Duodenal mucosa (tissue), 2 donors: ENCODE data around the gene UBE4B.
"Not testable (repeated sequence)": the region's sequence is repeated elsewhere in the genome, so short reads cannot be mapped to it uniquely, and the experiment has no call there.

Source experiments
- H3K27ac ChIP-seq: one replicate; pipeline ENCODE4 v1.7.0; 2013; ENCODE audit warnings: low read depth, low read length
- H3K27me3 ChIP-seq, 2 donors: one replicate each; pipeline ENCODE4 v1.7.0; 2013; ENCODE audit warnings: low read length in 2 of 2, control low read depth in 1 of 2; ENCODE audit not compliant: insufficient read depth in 2 of 2, control insufficient read depth in 1 of 2
- H3K36me3 ChIP-seq, 2 donors: one replicate each; pipeline ENCODE4 v1.7.0; 2013; ENCODE audit warnings: low read length in 2 of 2, control low read depth in 1 of 2; ENCODE audit not compliant: insufficient read depth in 2 of 2, control insufficient read depth in 1 of 2
- H3K4me1 ChIP-seq, 2 donors: one replicate each; pipeline ENCODE4 v1.7.0; 2013; ENCODE audit warnings: low read length in 2 of 2, control low read depth in 1 of 2; ENCODE audit not compliant: insufficient read depth in 2 of 2, control insufficient read depth in 1 of 2
- H3K4me3 ChIP-seq, 2 donors: one replicate each; pipeline ENCODE4 v1.7.0; 2013; ENCODE audit warnings: low read length in 2 of 2, low read depth in 1 of 2
- H3K9ac ChIP-seq, 2 donors: one replicate each; pipeline ENCODE4 v1.7.0; 2013; ENCODE audit warnings: low read length in 2 of 2, low read depth in 1 of 2
- H3K9me3 ChIP-seq, 2 donors: one replicate each; pipeline ENCODE4 v1.7.0; 2013; ENCODE audit warnings: low read length in 2 of 2, control low read depth in 1 of 2; ENCODE audit not compliant: control insufficient read depth in 1 of 2

Gene UBE4B

DNA sequence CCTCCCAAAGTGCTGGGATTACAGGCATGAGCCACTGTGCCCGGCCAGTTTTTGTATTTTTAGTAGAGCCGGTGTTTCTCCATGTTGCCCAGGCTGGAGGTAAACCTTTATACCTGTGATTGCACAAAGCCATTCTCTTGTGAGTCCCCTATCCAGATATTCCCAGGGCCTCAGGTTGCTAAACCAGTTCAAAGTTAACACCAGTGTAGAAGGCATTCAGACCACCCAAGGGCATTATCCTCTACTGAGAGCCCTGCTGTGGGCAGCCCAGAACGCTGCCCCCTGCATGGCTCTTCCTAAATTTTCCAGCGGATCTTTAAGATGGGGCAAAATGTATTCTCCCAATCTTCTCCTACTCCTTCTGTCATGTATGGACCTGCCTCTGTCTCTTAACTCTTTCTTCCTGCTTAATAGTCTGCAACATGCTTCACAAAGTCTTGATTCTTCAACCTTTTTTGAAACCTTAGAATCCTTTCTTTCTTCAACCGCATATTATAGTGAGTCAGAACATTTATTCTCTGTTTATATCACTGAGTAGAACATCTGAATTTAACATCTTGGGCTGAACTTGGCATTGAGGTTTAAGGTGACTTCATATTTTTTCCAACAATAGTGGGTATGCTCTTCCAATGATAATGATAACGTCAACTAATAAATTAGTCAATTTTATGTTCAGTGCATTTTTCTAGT is 36.0 kb downstream of the UBE4B start:
- no peak overlapping the region for H3K4me3 ChIP-seq
- no peaks in the 10 kb centered on the region for H3K27me3 ChIP-seq
- peaks cover 4 to 9% of the 10 kb centered on the region in 2 donors for H3K4me1 ChIP-seq
- H3K36me3 ChIP-seq = peaks cover 0 to 5% of the 10 kb centered on the region in 2 donors
- H3K9me3 ChIP-seq = no peaks in the 10 kb centered on the region
- no peak overlapping the region for H3K27ac ChIP-seq
- no peak overlapping the region for H3K9ac ChIP-seq

- no peak overlapping the region for H3K4me3 ChIP-seq
- no peaks in the 10 kb centered on the region for H3K27me3 ChIP-seq
- peaks cover 0 to 8% of the 10 kb centered on the region in 2 donors for H3K36me3 ChIP-seq
- H3K9me3 ChIP-seq = no peaks in the 10 kb centered on the region
- H3K27ac ChIP-seq = no peak overlapping the region
- H3K4me1 ChIP-seq = peaks cover 6 to 15% of the 10 kb centered on the region in 2 donors
- no peak overlapping the region for H3K9ac ChIP-seq
These were observed 37.4 kb downstream of the UBE4B start for GRCh38 chr1:10070206-10070605.

DNA sequence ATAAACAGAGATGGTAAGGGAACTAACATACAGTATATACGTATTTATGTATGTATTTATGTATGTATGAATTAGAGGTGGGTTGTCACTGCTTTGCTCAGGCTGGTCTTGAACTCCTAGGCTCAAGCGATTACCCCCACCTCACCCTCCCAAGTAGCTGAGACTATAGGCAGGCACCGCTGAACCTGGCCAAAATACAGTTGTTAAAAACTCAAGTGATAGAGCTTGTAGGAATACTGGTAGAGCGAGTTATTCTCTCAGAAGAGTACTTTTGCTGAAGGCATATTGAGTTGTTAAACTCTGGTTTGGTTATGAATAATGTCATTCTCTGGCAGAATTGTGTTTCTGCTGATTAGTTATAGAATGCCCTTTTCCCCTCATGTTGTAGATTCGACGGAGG is 38.9 kb downstream of the UBE4B start:
- H3K4me3 ChIP-seq = no peak overlapping the region
- no peaks in the 10 kb centered on the region for H3K27me3 ChIP-seq
- no peak overlapping the region for H3K27ac ChIP-seq
- no peaks in the 10 kb centered on the region for H3K9me3 ChIP-seq
- H3K9ac ChIP-seq = no peak overlapping the region
- H3K4me1 ChIP-seq = peaks cover 5 to 11% of the 10 kb centered on the region in 2 donors
- peaks cover 4 to 12% of the 10 kb centered on the region in 2 donors for H3K36me3 ChIP-seq

DNA sequence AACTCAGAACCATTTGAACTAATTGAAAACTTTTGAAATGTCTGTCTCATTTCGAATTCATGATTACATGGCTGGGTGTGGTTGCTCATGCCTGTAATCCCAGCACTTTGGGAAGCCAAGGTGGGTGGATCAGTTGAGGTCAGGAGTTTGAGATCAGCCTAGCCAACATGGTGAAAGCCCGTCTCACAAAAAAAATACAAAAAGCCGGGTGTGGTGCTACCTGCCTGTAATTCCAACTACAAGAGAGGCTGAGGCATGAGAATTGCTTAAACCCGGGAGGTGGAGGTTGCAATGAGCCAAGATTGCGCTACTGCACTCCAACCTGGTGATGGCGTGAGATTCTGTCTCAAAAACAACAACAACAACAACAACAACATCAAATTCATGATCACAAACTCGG is 40.6 kb downstream of the UBE4B start:
- H3K27ac ChIP-seq, H3K9me3 ChIP-seq, H3K4me3 ChIP-seq, H3K27me3 ChIP-seq, H3K9ac ChIP-seq: not testable (repeated sequence)
- Histone ChIP-seq H3K36me3 (peaks cover 4 to 16% of the 10 kb centered on the region in 2 donors), H3K4me1 (peaks cover 5 to 11% of the 10 kb centered on the region in 2 donors)

GRCh38 chr1:10074059-10074851 is 41.5 kb downstream of the UBE4B start:
- no peak overlapping the region for H3K27ac ChIP-seq
- no peak overlapping the region for H3K9ac ChIP-seq
- peaks cover 5 to 11% of the 10 kb centered on the region in 2 donors for H3K4me1 ChIP-seq
- peaks cover 4 to 16% of the 10 kb centered on the region in 2 donors for H3K36me3 ChIP-seq
- H3K4me3 ChIP-seq = no peak overlapping the region
- H3K27me3 ChIP-seq = no peaks in the 10 kb centered on the region
- H3K9me3 ChIP-seq = no peaks in the 10 kb centered on the region

DNA sequence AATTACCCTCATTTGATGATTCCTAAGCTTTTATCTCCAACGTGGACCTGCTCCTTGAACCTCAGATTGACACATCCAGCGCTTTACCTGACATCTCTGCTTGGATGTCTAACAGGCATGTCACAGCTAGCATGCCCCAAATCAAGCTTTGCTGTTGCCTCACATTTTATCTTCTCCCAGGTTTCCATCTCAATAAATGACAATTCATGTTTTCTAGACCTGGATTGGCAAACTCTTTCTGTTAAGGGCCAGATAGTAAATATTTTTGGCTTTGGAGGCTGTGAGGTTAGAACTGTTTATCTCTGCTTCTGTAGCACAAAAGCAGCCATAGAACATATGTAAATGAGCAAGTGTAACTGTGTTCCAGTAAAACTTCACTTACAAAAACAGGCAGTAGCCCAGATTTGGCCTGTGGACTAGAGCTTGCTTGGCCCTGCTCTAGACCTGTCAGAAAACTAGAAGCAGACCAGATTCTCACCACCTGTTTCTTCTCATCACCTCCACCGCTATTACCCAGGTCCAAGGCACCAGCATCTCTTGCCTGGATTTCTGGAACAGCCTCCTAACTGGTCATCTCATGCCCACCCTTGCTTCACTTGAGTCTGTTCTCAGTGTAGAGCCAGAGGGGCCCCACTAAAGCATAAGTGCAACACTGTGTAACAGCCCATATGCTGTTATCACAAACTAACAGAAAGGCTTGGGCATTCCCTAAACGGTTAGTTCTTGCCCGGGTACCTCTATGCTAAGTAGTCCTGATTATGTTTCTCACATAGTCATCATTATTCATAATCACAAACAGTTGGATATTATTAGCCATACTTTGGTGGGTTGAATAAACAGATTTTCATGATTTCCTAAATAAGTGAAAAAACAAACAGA is 42.3 kb downstream of the UBE4B start:
- Histone ChIP-seq H3K27me3 (no peaks in the 10 kb centered on the region), H3K9ac (no peak overlapping the region), H3K36me3 (peaks cover 4 to 16% of the 10 kb centered on the region in 2 donors), H3K27ac (no peak overlapping the region), H3K9me3 (no peaks in the 10 kb centered on the region), H3K4me1 (peaks cover 5 to 11% of the 10 kb centered on the region in 2 donors), H3K4me3 (no peak overlapping the region)

DNA sequence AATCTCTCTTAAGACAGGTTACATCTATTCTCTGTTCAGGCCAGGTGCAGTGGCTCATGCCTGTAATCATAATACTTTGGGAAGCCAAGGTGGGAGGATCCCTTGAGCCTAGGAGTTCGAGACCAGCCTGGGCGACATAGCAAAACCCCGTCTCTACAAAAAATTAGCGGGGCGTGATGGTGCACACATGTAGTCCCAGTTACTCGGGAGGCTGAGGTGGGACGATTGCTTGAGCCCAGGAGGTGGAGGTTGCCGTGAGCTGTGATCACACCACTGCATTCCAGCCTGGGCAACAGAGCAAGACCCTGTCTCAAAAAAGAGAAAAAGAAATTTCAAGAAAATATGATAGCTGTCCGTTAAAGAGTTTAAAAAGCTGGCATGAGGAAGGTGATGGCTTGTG is 43.0 kb downstream of the UBE4B start:
- Histone ChIP-seq H3K9ac (no peak overlapping the region), H3K4me1 (peaks cover 5 to 11% of the 10 kb centered on the region in 2 donors), H3K27ac (no peak overlapping the region), H3K27me3 (no peaks in the 10 kb centered on the region), H3K9me3 (no peaks in the 10 kb centered on the region), H3K4me3 (no peak overlapping the region), H3K36me3 (peaks cover 4 to 16% of the 10 kb centered on the region in 2 donors)

DNA sequence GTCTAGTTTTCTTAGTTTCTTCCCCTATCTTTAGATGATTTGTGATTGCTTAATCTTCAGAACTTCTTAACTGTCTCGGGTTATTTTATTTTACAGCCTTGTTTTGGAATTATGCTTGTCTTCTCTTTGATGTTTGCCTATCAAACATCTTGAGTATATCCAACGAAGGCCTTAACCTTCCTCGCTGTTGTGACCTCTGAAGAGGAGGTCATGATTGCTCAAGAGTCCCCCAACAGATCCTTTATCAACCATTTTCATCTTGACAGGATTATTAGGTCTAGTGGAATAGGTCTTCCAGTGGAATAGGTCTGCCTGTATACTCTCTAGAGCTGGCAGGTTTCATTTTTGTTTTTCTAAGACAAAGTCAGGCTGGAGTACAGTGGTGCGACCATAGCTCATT is 45.7 kb downstream of the UBE4B start:
- H3K4me3 ChIP-seq = no peak overlapping the region
- no peak overlapping the region for H3K27ac ChIP-seq
- no peaks in the 10 kb centered on the region for H3K27me3 ChIP-seq
- H3K36me3 ChIP-seq = peaks cover 4 to 11% of the 10 kb centered on the region in 2 donors
- H3K9ac ChIP-seq = no peak overlapping the region
- H3K9me3 ChIP-seq = no peaks in the 10 kb centered on the region
- peaks cover 12 to 14% of the 10 kb centered on the region in 2 donors for H3K4me1 ChIP-seq

DNA sequence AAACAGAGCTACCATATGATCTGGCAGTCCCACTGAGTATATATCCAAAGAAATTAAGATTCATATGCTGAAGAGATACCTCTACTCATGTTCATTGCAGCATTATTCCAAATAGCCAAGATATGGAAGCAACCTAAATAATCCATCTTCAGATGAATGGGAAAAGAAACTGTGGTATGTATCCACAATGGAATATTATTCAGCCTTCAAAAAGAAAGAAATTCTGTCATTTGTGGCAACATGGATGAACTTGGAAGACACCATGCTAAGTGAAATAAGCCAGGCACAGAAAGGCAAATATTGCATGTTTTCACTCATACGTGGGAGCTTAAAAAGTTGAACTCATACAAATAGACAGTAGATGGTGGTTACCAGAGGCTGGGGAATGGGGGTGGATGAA is 47.8 kb downstream of the UBE4B start:
- H3K36me3 ChIP-seq = peaks cover 6 to 7% of the 10 kb centered on the region in 2 donors
- H3K27me3 ChIP-seq = no peaks in the 10 kb centered on the region
- peaks cover 11 to 18% of the 10 kb centered on the region in 2 donors for H3K4me1 ChIP-seq
- no peak overlapping the region for H3K27ac ChIP-seq
- no peak overlapping the region for H3K4me3 ChIP-seq
- H3K9me3 ChIP-seq = no peaks in the 10 kb centered on the region
- H3K9ac ChIP-seq = no peak overlapping the region
